Activated naive CD8-positive, alpha-beta T cell treated with anti-CD3 and anti-CD28 coated beads, Interleukin-2, amount 50 U/mL, for 24 hours (primary cell): ENCODE data around the gene JMJD1C.
A peak's percentile ranks its signal among the peaks of the same experiment; 100 is the strongest.

Source experiments
- ATAC-seq: fragments of 150-1000 bp; cut with Tn5 transposase; one replicate; pipeline ENCODE4 v1.10.0; 2021
- DNase-seq: peaks from one replicate; pipeline ENCODE4 v3.0.0; 2021
- H3K27ac Mint-ChIP-seq: one replicate; pipeline ENCODE4 v1.8.0; 2021; ENCODE audit warnings: mild to moderate bottlenecking, mixed read lengths
- H3K27me3 Mint-ChIP-seq: one replicate; pipeline ENCODE4 v1.8.0; 2021; ENCODE audit warnings: mixed read lengths
- H3K36me3 Mint-ChIP-seq: one replicate; pipeline ENCODE4 v1.8.0; 2021; ENCODE audit warnings: low read depth, mixed read lengths
- H3K4me1 Mint-ChIP-seq: one replicate; pipeline ENCODE4 v1.8.0; 2021; ENCODE audit warnings: mixed read lengths
- H3K4me3 Mint-ChIP-seq: one replicate; pipeline ENCODE4 v1.8.0; 2021; ENCODE audit warnings: mild to moderate bottlenecking, moderate library complexity, mixed read lengths
- H3K9me3 Mint-ChIP-seq: one replicate; pipeline ENCODE4 v1.8.0; 2021; ENCODE audit warnings: mixed read lengths

JMJD1C gene

GRCh38 chr10:63436225-63436624, 29.6 kb downstream of the JMJD1C start:
- peaks cover 10% of the 10 kb centered on the region for H3K36me3 Mint-ChIP-seq
- ATAC-seq, result no peak

GRCh38 chr10:63434866-63435854, 30.6 kb downstream of the JMJD1C start:
- H3K27ac Mint-ChIP-seq, result no peak overlapping the region
- ATAC-seq (no peak), DNase-seq (no peak)
- no peak overlapping the region for H3K4me3 Mint-ChIP-seq
- H3K4me1 Mint-ChIP-seq, result peaks cover 27% of the 10 kb centered on the region
- H3K36me3 Mint-ChIP-seq, result peaks cover 14% of the 10 kb centered on the region
- H3K9me3 Mint-ChIP-seq, result no peaks in the 10 kb centered on the region
- no peaks in the 10 kb centered on the region for H3K27me3 Mint-ChIP-seq

More at GRCh38 chr10:63436225-63436624, 29.6 kb downstream of the JMJD1C start:
- Mint-ChIP-seq H3K4me3 (no peak overlapping the region), H3K4me1 (peaks cover 27% of the 10 kb centered on the region), H3K27ac (no peak overlapping the region), H3K27me3 (no peaks in the 10 kb centered on the region), H3K9me3 (no peaks in the 10 kb centered on the region)
- no peak for DNase-seq

GRCh38 chr10:63431962-63432797, 33.6 kb downstream of the JMJD1C start:
- H3K27ac Mint-ChIP-seq, result peak overlapping the region; percentile 60
- ATAC-seq (peak; percentile 94), DNase-seq (peak; percentile 10)
- peaks cover 32% of the 10 kb centered on the region for H3K4me1 Mint-ChIP-seq
- H3K9me3 Mint-ChIP-seq, result no peaks in the 10 kb centered on the region
- peaks cover 15% of the 10 kb centered on the region for H3K36me3 Mint-ChIP-seq
- no peak overlapping the region for H3K4me3 Mint-ChIP-seq
- H3K27me3 Mint-ChIP-seq, result no peaks in the 10 kb centered on the region

DNA sequence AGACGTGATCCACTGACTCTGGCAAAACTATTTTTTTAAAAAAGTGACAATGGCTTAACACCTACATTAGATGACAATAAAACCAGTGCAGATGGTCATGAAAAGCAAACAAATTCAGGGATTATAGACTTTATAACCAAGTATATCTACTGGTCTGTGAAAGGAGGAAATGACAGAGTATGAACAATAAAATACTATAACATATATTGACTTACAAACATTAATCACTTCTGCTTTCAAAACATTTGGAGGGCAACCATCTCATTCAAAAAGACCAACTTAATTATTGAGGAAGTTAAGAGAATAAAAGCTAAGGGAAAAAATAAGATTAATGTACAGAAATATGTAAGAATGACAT, 34.8 kb downstream of the JMJD1C start:
- no peaks in the 10 kb centered on the region for H3K9me3 Mint-ChIP-seq
- no peaks in the 10 kb centered on the region for H3K27me3 Mint-ChIP-seq
- no peak overlapping the region for H3K4me3 Mint-ChIP-seq
- ATAC-seq (no peak), DNase-seq (no peak)
- peaks cover 18% of the 10 kb centered on the region for H3K36me3 Mint-ChIP-seq
- H3K27ac Mint-ChIP-seq, result no peak overlapping the region
- H3K4me1 Mint-ChIP-seq, result peaks cover 32% of the 10 kb centered on the region

- H3K27me3 Mint-ChIP-seq, result no peaks in the 10 kb centered on the region
- peaks cover 32% of the 10 kb centered on the region for H3K4me1 Mint-ChIP-seq
- H3K27ac Mint-ChIP-seq, result no peak overlapping the region
- DNase-seq (no peak), ATAC-seq (no peak)
- H3K4me3 Mint-ChIP-seq, result no peak overlapping the region
- H3K36me3 Mint-ChIP-seq, result peaks cover 18% of the 10 kb centered on the region
- no peaks in the 10 kb centered on the region for H3K9me3 Mint-ChIP-seq
Measured at GRCh38 chr10:63430091-63430998, 35.4 kb downstream of the JMJD1C start.

DNA sequence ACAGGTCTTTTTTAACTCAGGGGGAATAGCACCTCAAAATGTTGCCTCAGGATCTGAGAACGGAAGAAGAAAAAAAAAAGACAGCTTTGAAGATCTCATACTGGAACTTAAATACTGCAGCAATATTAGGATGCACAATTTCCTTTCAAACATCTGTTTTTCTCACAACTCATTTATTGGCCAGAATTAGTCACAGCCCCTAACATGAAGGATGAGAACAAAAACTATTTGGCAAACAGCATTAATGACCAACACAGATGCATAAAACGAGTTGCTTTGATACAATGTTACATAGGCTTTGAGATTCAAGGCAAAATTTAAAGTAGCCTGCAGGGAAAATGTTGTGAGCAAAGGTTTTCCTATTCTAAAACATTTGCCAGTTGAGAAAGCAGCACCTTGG, 36.5 kb downstream of the JMJD1C start:
- ATAC-seq, result no peak
- Mint-ChIP-seq H3K4me1 (peaks cover 28% of the 10 kb centered on the region), H3K9me3 (no peaks in the 10 kb centered on the region), H3K27me3 (no peaks in the 10 kb centered on the region), H3K27ac (no peak overlapping the region), H3K36me3 (peaks cover 17% of the 10 kb centered on the region), H3K4me3 (no peak overlapping the region)
- no peak for DNase-seq

GRCh38 chr10:63427013-63427412, 38.8 kb downstream of the JMJD1C start:
- Mint-ChIP-seq H3K27ac (no peak overlapping the region), H3K9me3 (no peaks in the 10 kb centered on the region), H3K4me3 (no peak overlapping the region), H3K4me1 (peaks cover 33% of the 10 kb centered on the region), H3K36me3 (peaks cover 14% of the 10 kb centered on the region), H3K27me3 (no peaks in the 10 kb centered on the region)
- ATAC-seq (no peak), DNase-seq (no peak)

DNA sequence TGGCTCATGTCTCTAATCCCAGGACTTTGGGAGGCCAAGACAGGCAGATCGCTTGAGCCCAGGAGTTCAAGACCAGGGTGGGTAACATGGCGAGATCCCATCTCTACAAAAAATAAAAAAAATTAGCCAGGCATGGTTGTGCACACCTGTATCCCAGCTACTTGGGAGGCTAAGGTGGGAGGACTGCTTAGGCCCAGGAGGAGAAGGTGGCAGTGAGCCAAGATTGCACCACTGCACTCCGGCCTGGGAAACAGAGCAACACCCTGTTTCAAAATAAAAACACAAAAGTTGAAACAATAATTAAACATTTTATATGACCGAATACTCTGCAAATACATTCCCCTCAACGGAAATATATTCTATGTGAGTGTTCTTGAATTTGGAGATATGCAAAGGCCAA, 40.3 kb downstream of the JMJD1C start:
- H3K4me1 Mint-ChIP-seq, result peaks cover 36% of the 10 kb centered on the region
- H3K36me3 Mint-ChIP-seq, result peaks cover 10% of the 10 kb centered on the region
- no peak overlapping the region for H3K27ac Mint-ChIP-seq
- no peaks in the 10 kb centered on the region for H3K27me3 Mint-ChIP-seq
- H3K4me3 Mint-ChIP-seq, result no peak overlapping the region
- DNase-seq, result no peak
- no peaks in the 10 kb centered on the region for H3K9me3 Mint-ChIP-seq
- ATAC-seq, result no peak

GRCh38 chr10:63424576-63424975, 41.2 kb downstream of the JMJD1C start:
- ATAC-seq (no peak), DNase-seq (no peak)
- no peaks in the 10 kb centered on the region for H3K27me3 Mint-ChIP-seq
- no peaks in the 10 kb centered on the region for H3K9me3 Mint-ChIP-seq
- H3K4me1 Mint-ChIP-seq, result peaks cover 35% of the 10 kb centered on the region
- no peak overlapping the region for H3K27ac Mint-ChIP-seq
- H3K36me3 Mint-ChIP-seq, result peaks cover 7% of the 10 kb centered on the region
- no peak overlapping the region for H3K4me3 Mint-ChIP-seq

GRCh38 chr10:63423494-63423893, 42.3 kb downstream of the JMJD1C start:
- Mint-ChIP-seq H3K4me3 (no peak overlapping the region), H3K27me3 (no peaks in the 10 kb centered on the region), H3K36me3 (peaks cover 7% of the 10 kb centered on the region), H3K9me3 (no peaks in the 10 kb centered on the region), H3K27ac (no peak overlapping the region), H3K4me1 (peaks cover 30% of the 10 kb centered on the region)
- ATAC-seq (no peak), DNase-seq (no peak)

DNA sequence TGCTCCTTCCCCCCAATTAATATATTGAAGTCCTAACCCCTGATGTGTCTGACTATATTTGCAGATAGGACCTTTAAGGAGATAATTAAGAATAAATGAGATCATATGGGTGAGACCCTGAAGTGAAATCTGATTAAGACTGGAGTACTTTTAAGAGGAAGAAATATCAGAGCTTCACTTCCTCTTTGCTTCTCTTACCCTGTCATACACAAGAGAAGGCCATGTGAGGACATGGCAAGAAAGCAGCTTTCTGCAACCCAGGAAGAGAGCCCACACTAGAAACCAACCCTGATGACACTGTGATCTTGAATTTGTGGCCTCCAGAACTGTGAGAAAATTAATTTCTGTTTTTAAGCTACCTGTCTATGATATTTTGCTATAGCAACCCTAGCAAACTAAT, 44.2 kb downstream of the JMJD1C start:
- H3K9me3 Mint-ChIP-seq, result no peaks in the 10 kb centered on the region
- peaks cover 3% of the 10 kb centered on the region for H3K36me3 Mint-ChIP-seq
- peak; percentile 61 for ATAC-seq
- H3K4me3 Mint-ChIP-seq, result peak overlapping the region; percentile 1
- H3K4me1 Mint-ChIP-seq, result peaks cover 33% of the 10 kb centered on the region
- DNase-seq, result no peak
- H3K27me3 Mint-ChIP-seq, result no peaks in the 10 kb centered on the region
- peak overlapping the region; percentile 61 for H3K27ac Mint-ChIP-seq

- Mint-ChIP-seq H3K4me1 (peaks cover 23% of the 10 kb centered on the region), H3K4me3 (no peak overlapping the region), H3K27me3 (no peaks in the 10 kb centered on the region), H3K27ac (no peak overlapping the region), H3K36me3 (peaks cover 2% of the 10 kb centered on the region), H3K9me3 (no peaks in the 10 kb centered on the region)
- ATAC-seq, result no peak
- no peak for DNase-seq
Measured at GRCh38 chr10:63416376-63416775, 49.4 kb downstream of the JMJD1C start.

- Mint-ChIP-seq H3K4me1 (peaks cover 18% of the 10 kb centered on the region), H3K27ac (no peak overlapping the region), H3K9me3 (no peaks in the 10 kb centered on the region), H3K4me3 (no peak overlapping the region), H3K27me3 (no peaks in the 10 kb centered on the region), H3K36me3 (peaks cover 2% of the 10 kb centered on the region)
- ATAC-seq, result no peak
- no peak for DNase-seq
Measured at GRCh38 chr10:63415640-63416244, 50.0 kb downstream of the JMJD1C start.
